Measurements from ENCODE around the gene CD226. TPM values are rescaled to one million over a fixed set of nuclear protein-coding genes. Genes with fewer than 3 reads are reported as not detected.

Gene CD226
- total RNA-seq, 3 donors from 2014 or later: 1.8 to 4.9 (median 2.1) TPM

- no peak for DNase-seq (ENCODE audit: low spot score in 2 of 2)
- H3K27ac ChIP-seq: no peak overlapping the region
- H3K9me3 ChIP-seq: peaks cover 0 to 21% of the 10 kb centered on the region in 2 donors
- intact Hi-C loops (cut with DNase I; ENCODE audit: low total_unique reads): no loop called here
- TF ChIP-seq POLR2A (IDR thresholded peaks at IDR 0.05): no peak
- TF ChIP-seq POLR2AphosphoS5 (IDR thresholded peaks at IDR 0.05): no peak
- TF ChIP-seq CTCF (IDR thresholded peaks at IDR 0.05): no peak
- no peak overlapping the region for H3K4me3 ChIP-seq
- H3K36me3 ChIP-seq: no peaks in the 10 kb centered on the region
- no peaks in the 10 kb centered on the region for H3K4me1 ChIP-seq
- H3K27me3 ChIP-seq: no peaks in the 10 kb centered on the region
Observed at GRCh38 chr18:69968039-69968438, 20.4 kb upstream of the CD226 start.

DNA sequence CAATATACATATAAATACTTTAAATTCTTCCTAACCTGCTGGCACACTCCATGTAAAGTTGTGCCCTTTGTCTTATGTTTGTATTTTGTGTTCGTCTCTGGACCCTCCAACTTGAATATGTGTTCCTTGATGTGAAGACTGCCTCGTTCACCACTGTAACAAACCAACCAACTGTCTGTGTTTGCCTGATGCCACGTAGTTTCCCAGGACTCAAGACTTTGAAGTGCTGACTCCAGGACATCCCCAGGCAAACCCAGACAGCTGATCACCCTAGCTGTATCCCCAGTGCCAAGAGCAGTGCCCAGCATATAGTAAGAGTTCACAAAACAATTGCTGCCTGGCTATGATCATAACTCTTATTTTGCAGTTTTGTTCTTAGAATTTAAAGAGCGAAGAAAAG, 15.5 kb upstream of the CD226 start:
- intact Hi-C loops (cut with DNase I; ENCODE audit: low total_unique reads): no loop called here
- H3K27me3 ChIP-seq: no peaks in the 10 kb centered on the region
- no peak overlapping the region for H3K27ac ChIP-seq
- H3K9me3 ChIP-seq: no peaks in the 10 kb centered on the region
- H3K4me1 ChIP-seq: no peaks in the 10 kb centered on the region
- TF ChIP-seq CTCF (IDR thresholded peaks at IDR 0.05) (no peak), POLR2AphosphoS5 (IDR thresholded peaks at IDR 0.05) (no peak), POLR2A (IDR thresholded peaks at IDR 0.05) (no peak)
- no peak overlapping the region for H3K4me3 ChIP-seq
- DNase-seq (ENCODE audit: low spot score in 2 of 2): no peak
- H3K36me3 ChIP-seq: no peaks in the 10 kb centered on the region

DNA sequence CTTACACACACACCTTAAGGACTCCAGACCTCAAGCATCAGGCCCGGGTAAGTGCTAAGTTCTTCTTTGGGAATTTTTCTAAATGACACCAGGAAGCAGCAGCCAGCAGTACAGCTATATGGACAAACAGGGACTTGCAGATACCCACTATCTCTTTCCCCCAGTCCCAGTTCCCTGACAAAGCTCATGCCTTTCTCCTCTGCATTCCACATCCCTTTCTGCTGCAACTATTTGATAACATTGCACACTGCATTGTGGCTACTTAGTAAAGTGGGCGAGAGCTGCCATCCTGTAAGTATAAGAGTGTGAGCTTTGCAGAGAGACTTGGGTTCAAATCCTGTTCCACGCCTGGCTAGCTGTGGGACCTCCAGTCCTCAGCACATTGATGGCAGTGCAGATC, 14.0 kb upstream of the CD226 start:
- intact Hi-C loops (cut with DNase I; ENCODE audit: low total_unique reads): no loop called here
- Histone ChIP-seq H3K4me1 (no peaks in the 10 kb centered on the region), H3K27ac (no peak overlapping the region), H3K36me3 (no peaks in the 10 kb centered on the region), H3K9me3 (no peaks in the 10 kb centered on the region), H3K4me3 (no peak overlapping the region), H3K27me3 (no peaks in the 10 kb centered on the region)
- DNase-seq (ENCODE audit: low spot score in 2 of 2): no peak
- TF ChIP-seq POLR2A (IDR thresholded peaks at IDR 0.05) (no peak), CTCF (IDR thresholded peaks at IDR 0.05) (no peak), POLR2AphosphoS5 (IDR thresholded peaks at IDR 0.05) (no peak)

DNA sequence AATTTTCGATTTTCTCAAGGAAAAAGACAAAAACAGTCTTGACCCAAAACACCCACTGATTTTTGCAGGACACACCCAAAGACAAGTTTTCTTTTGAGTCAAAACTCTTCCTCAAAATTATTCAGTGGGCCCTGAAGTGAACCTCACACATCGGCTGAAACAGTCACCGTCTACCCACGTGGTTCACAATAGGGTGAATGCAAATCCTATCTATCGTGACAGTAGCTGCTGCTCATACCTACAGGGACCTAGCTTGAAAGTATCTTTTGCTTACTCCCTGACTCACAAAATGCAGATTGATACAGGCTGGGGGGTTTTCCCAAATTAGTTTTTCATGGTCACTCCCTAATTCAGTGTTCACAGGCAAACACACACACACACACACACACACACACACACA, 10.7 kb upstream of the CD226 start:
- Histone ChIP-seq H3K27me3 (no peaks in the 10 kb centered on the region), H3K36me3 (no peaks in the 10 kb centered on the region), H3K4me1 (no peaks in the 10 kb centered on the region), H3K4me3 (no peak overlapping the region), H3K9me3 (no peaks in the 10 kb centered on the region), H3K27ac (no peak overlapping the region)
- DNase-seq (ENCODE audit: low spot score in 2 of 2): no peak
- no peak for TF ChIP-seq POLR2AphosphoS5 (IDR thresholded peaks at IDR 0.05)
- TF ChIP-seq POLR2A (IDR thresholded peaks at IDR 0.05): no peak
- no peak for TF ChIP-seq CTCF (IDR thresholded peaks at IDR 0.05)
- intact Hi-C loops (cut with DNase I; ENCODE audit: low total_unique reads): no loop called here

- TF ChIP-seq POLR2A (IDR thresholded peaks at IDR 0.05): no peak
- Histone ChIP-seq H3K27me3 (no peaks in the 10 kb centered on the region), H3K9me3 (no peaks in the 10 kb centered on the region), H3K36me3 (no peaks in the 10 kb centered on the region), H3K4me1 (no peaks in the 10 kb centered on the region), H3K4me3 (no peak overlapping the region), H3K27ac (no peak overlapping the region)
- intact Hi-C loops (cut with DNase I; ENCODE audit: low total_unique reads): no loop called here
- no peak for DNase-seq (ENCODE audit: low spot score in 2 of 2)
Observed at GRCh38 chr18:69957747-69958146, 10.1 kb upstream of the CD226 start.
